ENCODE data around the gene ASF1A. TPM values are rescaled to one million over a fixed set of nuclear protein-coding genes. Genes with fewer than 3 reads are reported as not detected.
A peak's percentile ranks its signal among the peaks of the same experiment; 100 is the strongest.

Gene ASF1A
- total RNA-seq, 2 donors from 2014 or later: 14.4 to 20.6 TPM

- Mint-ChIP-seq H3K27me3 (no peaks in the 10 kb centered on the region), H3K4me3 (peak within 1 kb of the TSS; percentile 93), H3K27ac (peak within 1 kb of the TSS; percentile 85), H3K4me1 (peaks cover 21% of the 10 kb centered on the region), H3K36me3 (ENCODE audit: low read depth) (peaks cover 2% of the 10 kb centered on the region)
- H3K9me3 ChIP-seq (ENCODE audit: control insufficient read depth, low read length, poor library complexity, severe bottlenecking): no peaks in the 10 kb centered on the region
- ATAC-seq (peak; percentile 91), DNase-seq (peak; percentile 83 to 92 (median 89))
These were observed 40.7 kb downstream of the ASF1A start, which contains the start of gene MCM9 for GRCh38 chr6:118934461-118935330. TSS of gene MCM9 (minus strand) at chr6:118935159. CDS start at chr6:118931723, 3,436 bp downstream.

- ATAC-seq (no peak), DNase-seq (no peak)
- Mint-ChIP-seq H3K4me3 (peak overlapping the region; percentile 93), H3K27ac (peak overlapping the region; percentile 85), H3K36me3 (ENCODE audit: low read depth) (peaks cover 2% of the 10 kb centered on the region), H3K27me3 (no peaks in the 10 kb centered on the region), H3K4me1 (peaks cover 21% of the 10 kb centered on the region)
- no peaks in the 10 kb centered on the region for H3K9me3 ChIP-seq (ENCODE audit: control insufficient read depth, low read length, poor library complexity, severe bottlenecking)
These were observed 41.3 kb downstream of the ASF1A start for GRCh38 chr6:118935331-118935668.

- Mint-ChIP-seq H3K27ac (peak overlapping the region; percentile 85), H3K36me3 (ENCODE audit: low read depth) (peaks cover 2% of the 10 kb centered on the region), H3K4me1 (peaks cover 19% of the 10 kb centered on the region), H3K4me3 (no peak overlapping the region), H3K27me3 (no peaks in the 10 kb centered on the region)
- DNase-seq (no peak), ATAC-seq (no peak)
- H3K9me3 ChIP-seq (ENCODE audit: control insufficient read depth, low read length, poor library complexity, severe bottlenecking): no peaks in the 10 kb centered on the region
These were observed 42.2 kb downstream of the ASF1A start for GRCh38 chr6:118935978-118936703.

GRCh38 chr6:118939683-118940082 is 45.7 kb downstream of the ASF1A start:
- H3K36me3 Mint-ChIP-seq (ENCODE audit: low read depth): peaks cover 3% of the 10 kb centered on the region
- no peaks in the 10 kb centered on the region for H3K27me3 Mint-ChIP-seq
- DNase-seq (no peak), ATAC-seq (no peak)
- H3K4me1 Mint-ChIP-seq: peaks cover 5% of the 10 kb centered on the region
- no peak overlapping the region for H3K27ac Mint-ChIP-seq
- H3K9me3 ChIP-seq (ENCODE audit: control insufficient read depth, low read length, poor library complexity, severe bottlenecking): peaks cover 2% of the 10 kb centered on the region
- H3K4me3 Mint-ChIP-seq: no peak overlapping the region

GRCh38 chr6:118940770-118941169 is 46.8 kb downstream of the ASF1A start:
- H3K4me1 Mint-ChIP-seq: peaks cover 1% of the 10 kb centered on the region
- no peak overlapping the region for H3K4me3 Mint-ChIP-seq
- DNase-seq (no peak), ATAC-seq (no peak)
- peaks cover 4% of the 10 kb centered on the region for H3K9me3 ChIP-seq (ENCODE audit: control insufficient read depth, low read length, poor library complexity, severe bottlenecking)
- H3K27me3 Mint-ChIP-seq: no peaks in the 10 kb centered on the region
- H3K27ac Mint-ChIP-seq: no peak overlapping the region
- H3K36me3 Mint-ChIP-seq (ENCODE audit: low read depth): peaks cover 3% of the 10 kb centered on the region

- no peak for ATAC-seq
- H3K36me3 Mint-ChIP-seq (ENCODE audit: low read depth): peaks cover 3% of the 10 kb centered on the region
These were observed 51.3 kb downstream of the ASF1A start for GRCh38 chr6:118945217-118945616.

GRCh38 chr6:118952683-118953082 is 58.7 kb downstream of the ASF1A start:
- DNase-seq: no peak
- no peak overlapping the region for H3K4me3 Mint-ChIP-seq
- no peaks in the 10 kb centered on the region for H3K4me1 Mint-ChIP-seq
- H3K36me3 Mint-ChIP-seq (ENCODE audit: low read depth): no peaks in the 10 kb centered on the region
- H3K9me3 ChIP-seq (ENCODE audit: control insufficient read depth, low read length, poor library complexity, severe bottlenecking): no peaks in the 10 kb centered on the region
- no peaks in the 10 kb centered on the region for H3K27me3 Mint-ChIP-seq
- no peak overlapping the region for H3K27ac Mint-ChIP-seq
- ATAC-seq: no peak

More at GRCh38 chr6:118945217-118945616, 51.3 kb downstream of the ASF1A start:
- H3K9me3 ChIP-seq (ENCODE audit: control insufficient read depth, low read length, poor library complexity, severe bottlenecking): peaks cover 4% of the 10 kb centered on the region
- no peaks in the 10 kb centered on the region for H3K4me1 Mint-ChIP-seq
- no peaks in the 10 kb centered on the region for H3K27me3 Mint-ChIP-seq
- H3K27ac Mint-ChIP-seq: no peak overlapping the region
- no peak overlapping the region for H3K4me3 Mint-ChIP-seq
- DNase-seq: no peak

- H3K4me3 Mint-ChIP-seq: no peak overlapping the region
- no peaks in the 10 kb centered on the region for H3K9me3 ChIP-seq (ENCODE audit: control insufficient read depth, low read length, poor library complexity, severe bottlenecking)
- DNase-seq (no peak), ATAC-seq (no peak)
- peaks cover 2% of the 10 kb centered on the region for H3K4me1 Mint-ChIP-seq
- H3K36me3 Mint-ChIP-seq (ENCODE audit: low read depth): no peaks in the 10 kb centered on the region
- no peaks in the 10 kb centered on the region for H3K27me3 Mint-ChIP-seq
- H3K27ac Mint-ChIP-seq: no peak overlapping the region
These were observed 59.4 kb downstream of the ASF1A start for GRCh38 chr6:118953391-118953790.

Other genes starting within 250 kb of the ASF1A start
- gene CEP85L, start 242.6 kb upstream of the ASF1A start, total RNA-seq: 10 to 100 TPM; 87.6 to 95.6 TPM
- 10 to 100 TPM; 30.0 to 37.2 TPM for gene MCM9, start 41.0 kb downstream of the ASF1A start, total RNA-seq
- 1 to 10 TPM; 2.1 to 3.5 TPM for gene FAM184A, start 184.5 kb downstream of the ASF1A start, total RNA-seq

All from T-helper 17 cell (primary cell).